GM21447 (cell line): Measurements from ENCODE around the gene KAZN.
A peak's percentile ranks its signal among the peaks of the same experiment; 100 is the strongest.
"Not testable (repeated sequence)": the region's sequence is repeated elsewhere in the genome, so short reads cannot be mapped to it uniquely, and the experiment has no call there.

Experiments
- ATAC-seq: cut with Tn5 transposase; IDR thresholded peaks from one replicate; pipeline ENCODE4 v1.9.1; 2021; ENCODE audit not compliant: unreplicated experiment

Gene KAZN

DNA sequence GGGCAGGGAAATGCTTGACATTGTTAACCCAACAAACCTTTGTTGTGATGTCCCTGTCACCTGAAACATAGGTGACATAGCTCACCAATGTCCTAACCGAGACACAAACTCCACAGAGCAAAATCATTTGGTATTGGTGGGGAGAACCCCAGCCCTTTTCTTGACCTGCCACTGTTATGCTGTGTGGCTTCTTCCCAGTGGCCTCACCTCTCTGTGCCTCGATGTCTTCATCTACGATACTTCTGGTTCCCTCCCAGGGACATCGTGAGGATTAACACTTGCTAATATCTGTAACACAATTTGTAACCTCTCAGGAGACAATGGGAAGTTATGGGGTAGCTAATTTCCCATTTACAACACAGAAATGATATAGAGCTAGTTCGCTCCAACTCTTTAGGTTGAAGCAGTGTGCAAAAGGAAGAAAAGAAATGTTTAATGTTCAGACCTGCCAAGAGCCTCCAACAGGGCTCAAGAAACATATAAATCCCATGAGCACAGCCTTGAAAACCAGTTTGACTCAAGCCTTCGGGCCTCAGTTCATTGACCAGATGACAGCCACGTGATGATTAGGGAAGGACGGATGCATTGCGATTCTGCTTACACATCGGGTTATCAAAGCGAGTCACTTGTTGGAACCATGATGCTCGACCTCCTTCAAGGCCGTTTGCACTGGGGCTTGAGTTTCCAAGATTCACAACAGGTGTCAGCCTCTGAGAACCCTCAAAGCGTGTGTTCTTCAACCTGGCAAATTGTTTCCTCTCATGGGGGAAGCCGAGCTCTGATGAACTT lies 517.3 kb downstream of the KAZN start:
- no peak for ATAC-seq

DNA sequence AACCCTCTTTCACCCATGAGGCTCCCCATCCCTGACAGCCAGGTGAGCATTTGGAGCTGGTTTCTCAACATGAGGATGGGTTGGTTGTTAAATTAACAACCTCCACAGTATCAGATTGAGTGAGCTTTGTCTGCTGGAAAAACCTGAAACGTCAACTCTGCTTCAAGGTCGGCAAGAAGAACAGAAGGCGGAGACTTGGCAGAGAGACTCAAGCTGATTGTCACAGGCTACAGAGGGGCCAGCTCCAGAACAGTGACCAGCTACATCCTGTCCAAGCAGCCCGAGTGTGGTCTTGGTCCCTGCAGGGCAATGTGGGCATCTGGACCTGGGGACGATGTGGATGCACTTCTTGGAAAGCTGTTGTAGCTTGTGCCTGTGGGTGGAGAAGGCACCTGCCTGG lies 518.5 kb downstream of the KAZN start:
- ATAC-seq, result no peak

GRCh38 chr1:15117671-15118325 lies 519.3 kb downstream of the KAZN start:
- ATAC-seq, result no peak

DNA sequence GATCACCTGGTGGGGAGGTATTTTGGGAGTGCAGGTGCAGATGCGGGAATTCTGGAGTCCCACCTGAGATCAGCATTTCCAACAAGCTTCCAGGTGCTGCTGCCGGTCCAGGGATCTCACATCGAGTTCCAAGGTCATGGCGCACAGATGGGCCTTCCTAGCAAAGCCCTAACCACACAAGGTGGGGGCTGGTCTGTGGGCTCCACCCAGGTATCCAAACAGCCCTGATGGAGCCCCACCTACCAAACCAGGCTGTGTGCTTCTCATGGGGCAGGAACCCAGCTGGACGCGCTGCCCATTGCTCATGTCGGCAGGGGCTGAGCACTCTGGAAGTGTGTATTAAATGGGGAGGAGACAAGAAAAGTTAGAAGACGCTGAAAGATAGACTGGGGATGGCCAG lies 520.1 kb downstream of the KAZN start:
- no peak for ATAC-seq

GRCh38 chr1:15120251-15120945 lies 521.9 kb downstream of the KAZN start:
- no peak for ATAC-seq

- ATAC-seq, result no peak
Observed at GRCh38 chr1:15122331-15122730, 523.8 kb downstream of the KAZN start.

DNA sequence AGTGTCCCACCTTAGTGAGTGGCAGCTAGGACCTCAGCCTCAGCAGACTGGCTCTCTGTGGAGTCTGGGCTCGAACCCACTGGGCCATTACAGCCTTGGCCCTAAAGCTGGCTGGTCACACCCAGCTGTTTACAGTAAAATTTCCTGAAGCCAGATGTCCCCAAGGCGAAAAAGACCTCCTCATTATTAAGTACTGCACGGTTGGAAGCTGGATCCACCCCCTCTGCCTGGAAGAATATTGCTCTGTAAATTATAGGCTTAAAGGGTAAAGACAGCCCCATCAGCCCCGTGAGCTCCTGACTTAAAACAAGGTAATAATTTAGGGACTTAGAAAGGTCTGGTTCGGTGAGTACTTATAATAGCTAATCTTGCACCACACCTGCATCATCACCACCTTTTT lies 524.8 kb downstream of the KAZN start:
- ATAC-seq, result no peak

- ATAC-seq, result no peak
Observed at GRCh38 chr1:15123925-15124324, 525.4 kb downstream of the KAZN start.

- ATAC-seq, result no peak
Observed at GRCh38 chr1:15124362-15125100, 526.0 kb downstream of the KAZN start.

DNA sequence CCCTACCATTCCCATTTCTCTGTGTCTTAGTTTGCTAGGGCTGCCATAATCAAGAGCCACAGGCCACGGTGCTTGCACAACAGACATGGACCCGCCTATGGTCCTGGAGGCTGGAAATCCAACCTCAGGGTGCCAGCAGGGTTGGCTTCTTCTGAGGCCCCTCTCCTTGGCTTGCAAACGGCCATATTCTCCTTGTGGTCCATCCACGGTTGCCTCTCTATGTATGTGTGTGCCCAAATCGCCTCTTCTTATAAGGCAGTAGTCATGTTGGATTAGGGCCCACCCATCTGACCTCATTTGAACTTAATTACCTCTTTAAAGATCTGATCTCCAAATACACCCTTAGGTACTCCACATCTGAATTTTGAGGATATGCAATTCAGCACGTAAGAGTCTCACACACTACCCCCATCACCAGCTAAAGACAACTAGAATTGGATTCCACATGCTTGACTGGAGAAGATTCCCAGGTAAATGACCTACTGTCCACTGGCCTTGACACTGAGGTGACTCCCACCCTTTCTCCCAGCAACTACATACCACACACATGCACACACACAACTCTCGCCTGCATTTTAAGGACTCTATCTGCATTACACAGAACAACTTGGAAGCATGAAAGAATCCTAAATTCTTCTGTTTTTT lies 526.7 kb downstream of the KAZN start:
- no peak for ATAC-seq

DNA sequence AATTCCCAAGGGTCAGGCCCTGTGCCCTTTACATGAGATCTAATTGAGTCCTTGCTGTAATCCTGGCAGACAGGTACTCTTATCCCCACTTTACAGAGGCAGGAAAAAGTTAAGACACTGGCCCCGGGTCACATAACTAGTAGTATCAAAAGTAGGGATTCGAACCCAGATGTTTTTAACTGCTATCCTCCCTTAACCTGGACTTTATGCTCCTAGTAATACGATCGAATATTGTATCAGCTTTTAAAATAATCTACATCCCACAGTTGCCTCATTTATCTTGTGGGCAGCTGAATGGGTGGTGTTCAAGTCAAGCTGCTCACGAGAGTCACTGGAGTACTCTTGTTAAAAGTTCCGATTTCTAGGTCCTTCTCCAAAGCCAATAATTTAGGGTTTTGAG lies 529.6 kb downstream of the KAZN start:
- ATAC-seq, result no peak

DNA sequence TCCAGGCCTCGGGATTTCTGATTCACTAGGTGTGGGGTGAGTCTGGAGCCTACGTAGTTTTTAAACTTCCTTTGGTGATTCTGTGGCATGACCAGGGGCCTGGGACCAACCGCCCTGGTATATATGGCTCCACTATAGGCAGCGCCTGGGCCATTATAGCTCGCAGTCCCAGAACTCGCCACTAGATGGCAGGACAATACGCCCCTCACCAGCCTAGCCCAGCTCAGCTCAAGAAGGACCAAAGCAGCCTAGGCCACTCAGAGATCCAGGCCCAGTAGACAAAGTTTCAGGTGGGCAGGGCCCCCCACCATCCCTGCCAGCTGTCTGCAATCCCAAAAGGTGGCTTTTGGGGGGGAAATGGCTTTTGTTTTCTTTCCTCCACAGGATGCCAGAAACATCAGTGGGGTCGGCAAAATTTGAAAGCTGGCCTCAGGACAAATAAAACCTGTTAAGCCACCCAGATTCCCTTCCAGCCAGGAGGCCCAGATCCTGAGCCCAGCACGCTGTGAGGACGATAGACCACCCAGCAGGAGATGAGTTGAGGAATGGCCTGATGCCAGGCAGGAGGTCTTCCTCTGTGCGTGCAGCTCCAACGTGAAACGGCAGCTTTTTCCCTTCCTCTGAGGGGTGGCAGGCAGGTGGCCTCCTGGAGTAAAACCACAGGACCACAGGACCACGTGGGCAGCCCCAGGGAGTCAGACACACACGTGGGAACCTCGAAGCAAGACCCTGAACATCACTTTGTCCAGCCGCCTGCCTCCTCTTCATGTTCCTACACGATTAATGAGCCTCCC lies 530.2 kb downstream of the KAZN start:
- peak; percentile 67 for ATAC-seq

- ATAC-seq, result no peak
Observed at GRCh38 chr1:15129944-15130343, 531.5 kb downstream of the KAZN start.

- no peak for ATAC-seq
Observed at GRCh38 chr1:15130607-15131006, 532.1 kb downstream of the KAZN start.

DNA sequence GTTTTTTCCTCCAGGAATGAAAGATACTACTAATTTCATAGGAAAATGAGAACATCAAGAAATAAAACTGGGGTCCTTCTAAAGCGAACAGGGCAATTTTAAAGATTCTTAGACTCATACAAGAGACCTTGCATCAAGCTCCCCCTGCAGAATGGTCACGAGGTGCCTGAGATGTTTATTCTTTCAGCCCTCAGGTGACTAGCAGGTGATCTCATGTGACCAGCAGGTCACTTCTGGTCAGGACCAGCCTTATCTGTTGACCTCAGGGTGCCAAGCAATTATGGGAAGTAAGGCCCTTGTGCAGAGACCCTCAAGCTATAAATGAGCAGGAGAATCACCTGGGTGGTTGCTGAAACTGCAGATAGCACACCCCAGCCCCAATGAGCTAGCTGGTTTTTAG lies 534.5 kb downstream of the KAZN start:
- no peak for ATAC-seq

- ATAC-seq, result no peak
Observed at GRCh38 chr1:15134285-15134684, 535.8 kb downstream of the KAZN start.

DNA sequence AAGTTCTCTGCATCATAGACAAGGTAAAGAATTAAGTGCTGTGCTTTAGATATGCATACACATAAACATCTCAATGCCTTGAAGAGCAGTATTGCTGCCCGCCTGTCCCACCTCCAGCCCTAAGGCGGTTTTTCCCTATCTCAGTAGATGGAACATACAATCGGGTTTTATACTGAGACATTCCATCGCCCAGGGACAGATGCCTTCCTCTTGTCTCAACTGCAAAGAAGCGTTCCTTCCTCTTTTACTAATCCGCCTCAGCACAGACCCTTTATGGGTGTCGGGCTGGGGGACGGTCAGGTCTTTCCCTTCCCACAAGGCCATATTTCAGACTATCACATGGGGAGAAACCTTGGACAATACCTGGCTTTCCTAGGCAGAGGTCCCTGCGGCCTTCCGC lies 537.1 kb downstream of the KAZN start:
- not testable (repeated sequence) for ATAC-seq

DNA sequence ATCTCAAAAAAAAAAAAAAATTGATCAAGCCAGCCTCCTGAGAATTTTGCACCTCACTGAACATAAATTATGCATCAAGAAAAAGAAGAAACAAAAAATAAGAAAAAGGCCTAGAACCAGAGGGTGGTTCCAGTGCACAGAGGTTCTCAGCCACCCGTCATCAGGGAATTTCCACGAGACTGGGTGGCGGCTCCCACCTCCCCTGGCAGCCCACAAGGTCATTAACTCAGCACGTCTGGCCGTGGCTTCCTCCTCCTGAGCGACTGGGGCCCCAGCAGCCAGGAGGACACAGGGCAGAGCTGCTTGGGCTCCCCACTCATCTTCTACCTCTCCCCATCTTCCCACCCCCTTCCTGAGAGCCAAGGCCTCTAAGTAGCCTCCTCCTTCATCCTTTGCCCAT lies 539.3 kb downstream of the KAZN start:
- ATAC-seq, result no peak

GRCh38 chr1:15139654-15140350 lies 541.3 kb downstream of the KAZN start:
- no peak for ATAC-seq
